HL-60 (cell line): ENCODE data around the gene HACD1.

Source experiments
- DNase-seq, 2 experiments: peaks; one replicate each; pipeline ENCODE4 v3.0.0-alpha.2; 2010 to 2020; ENCODE audit warnings: low read depth in 1 of 2, low spot score in 1 of 2
- H3K27ac ChIP-seq: fragments of 250-450 bp; sonication (Bioruptor Pico); replicated peaks from 2 replicates; pipeline ENCODE4 v1.5.1; 2020; ENCODE audit warnings: mild to moderate bottlenecking, moderate library complexity
- H3K27me3 ChIP-seq: fragments of 250-450 bp; sonication (Bioruptor Pico); 2 replicates; pipeline ENCODE4 v1.5.1; 2021; ENCODE audit warnings: mild to moderate bottlenecking, moderate library complexity; ENCODE audit not compliant: insufficient read depth, poor library complexity, severe bottlenecking
- H3K4me3 ChIP-seq: replicated peaks from 2 replicates; pipeline ENCODE4 v1.5.1; 2011; ENCODE audit warnings: mild to moderate bottlenecking, control low read depth, low read length; ENCODE audit not compliant: insufficient read depth
- CTCF ChIP-seq: IDR thresholded peaks from one replicate; pipeline ENCODE4 v1.5.1; 2011; ENCODE audit warnings: low read length, control low read depth, inconsistent platforms; ENCODE audit not compliant: insufficient read depth
- GABPA ChIP-seq: IDR thresholded peaks from 2 replicates; pipeline ENCODE4 v1.6.1; 2012; ENCODE audit warnings: low read depth
- POLR2AphosphoS5 ChIP-seq: IDR thresholded peaks from 2 replicates; pipeline ENCODE4 v1.6.1; 2012; ENCODE audit warnings: low read depth
- REST ChIP-seq: IDR thresholded peaks from 2 replicates; pipeline ENCODE4 v1.6.1; 2012; ENCODE audit warnings: low read depth; ENCODE audit not compliant: insufficient replicate concordance
- SPI1 ChIP-seq: IDR thresholded peaks from 2 replicates; pipeline ENCODE4 v1.6.1; 2012; ENCODE audit warnings: low read depth, mild to moderate bottlenecking, borderline replicate concordance

The HACD1 gene

GRCh38 chr10:17580885-17581284 lies 36.3 kb downstream of the HACD1 start:
- DNase-seq: no peak
- no peaks in the 10 kb centered on the region for H3K27me3 ChIP-seq
- H3K4me3 ChIP-seq: no peak overlapping the region
- H3K27ac ChIP-seq: no peak overlapping the region
- TF ChIP-seq POLR2AphosphoS5: no peak
- no peak for TF ChIP-seq GABPA
- TF ChIP-seq SPI1: no peak
- TF ChIP-seq REST: no peak
- no peak for TF ChIP-seq CTCF

- Histone ChIP-seq H3K27ac (no peak overlapping the region), H3K4me3 (no peak overlapping the region), H3K27me3 (no peaks in the 10 kb centered on the region)
- no peak for TF ChIP-seq GABPA
- TF ChIP-seq CTCF: no peak
- no peak for TF ChIP-seq POLR2AphosphoS5
- TF ChIP-seq REST: no peak
- TF ChIP-seq SPI1: no peak
- DNase-seq: no peak
These were observed 38.6 kb downstream of the HACD1 start for GRCh38 chr10:17578603-17579002.

- H3K27ac ChIP-seq: no peak overlapping the region
- no peak overlapping the region for H3K4me3 ChIP-seq
- TF ChIP-seq SPI1 (no peak), POLR2AphosphoS5 (no peak), GABPA (no peak), CTCF (no peak), REST (no peak)
- no peak for DNase-seq
- H3K27me3 ChIP-seq: no peaks in the 10 kb centered on the region
These were observed 40.4 kb downstream of the HACD1 start for GRCh38 chr10:17576768-17577167.
